PFSK-1 (cell line): ENCODE measurements around the gene ENDOD1.

ENCODE experiments used
- FOXP2 ChIP-seq: optimal IDR thresholded peaks from 2 replicates; pipeline ENCODE3; 2011; ENCODE audit warnings: borderline replicate concordance, control low read depth, inconsistent platforms; ENCODE audit not compliant: insufficient read depth; ENCODE audit errors: extremely low read length, extremely low read depth
- POLR2AphosphoS5 ChIP-seq: IDR thresholded peaks from 2 replicates; pipeline ENCODE4 v1.6.1; 2012; ENCODE audit warnings: low read depth, mild to moderate bottlenecking, control low read depth, low read length, moderate library complexity
- REST ChIP-seq, 2 experiments: IDR thresholded peaks; 2 replicates each; pipeline versions ENCODE4 v1.6.1 to v1.8.0; 2011 to 2012; ENCODE audit warnings: low read depth in 2 of 2, low read length in 2 of 2, control low read depth in 1 of 2, inconsistent platforms in 1 of 2, mild to moderate bottlenecking in 1 of 2, moderate library complexity in 1 of 2; ENCODE audit not compliant: insufficient read depth in 1 of 2

GRCh38 chr11:95103701-95104100 lies 14.1 kb downstream of the ENDOD1 start:
- TF ChIP-seq FOXP2: no peak
- TF ChIP-seq REST (IDR thresholded peaks at IDR 0.05; ENCODE audit: insufficient read depth in 1 of 2, low read depth in 2 of 2, low read length in 2 of 2): no peak
- TF ChIP-seq POLR2AphosphoS5: no peak
